ENCODE data around the gene TSPAN5. TPM values are rescaled to one million over a fixed set of nuclear protein-coding genes. Genes with fewer than 3 reads are reported as not detected.
"Not testable (repeated sequence)": the region's sequence is repeated elsewhere in the genome, so short reads cannot be mapped to it uniquely, and the experiment has no call there.

The TSPAN5 gene
- total RNA-seq, 1 donor from 2014 or later, result 1.6 TPM

GRCh38 chr4:98482503-98482846 lies 175.9 kb downstream of the TSPAN5 start:
- peaks cover 20% of the 10 kb centered on the region for H3K4me1 Mint-ChIP-seq
- H3K9me3 Mint-ChIP-seq, result no peaks in the 10 kb centered on the region
- TF ChIP-seq CTCF (IDR thresholded peaks at IDR 0.05), result no peak
- no peak overlapping the region for H3K4me3 Mint-ChIP-seq
- ChIA-PET POLR2A (no interaction called here), CTCF (interaction anchor here (0.7 to 0.9 kb wide), 2 partner anchors 15 to 573 kb away, joined by 3 to 4 read pairs; no protein-coding TSS in a partner anchor)
- DNase-seq, result no peak
- ATAC-seq (ENCODE audit: low read depth), result peak; percentile 18
- intact Hi-C loops (cut with micrococcal nuclease), result no loop called here
- peak overlapping the region; percentile 25 for H3K27ac Mint-ChIP-seq
- H3K36me3 Mint-ChIP-seq (ENCODE audit: low read depth), result peaks cover 2% of the 10 kb centered on the region
- H3K27me3 Mint-ChIP-seq, result no peaks in the 10 kb centered on the region

- POLR2A ChIA-PET, result no interaction called here
- CTCF ChIA-PET, result interaction anchor here (1.7 kb wide), 1 partner anchor 14 kb away, joined by 8 read pairs; no protein-coding TSS in a partner anchor
- H3K4me3 Mint-ChIP-seq, result no peak overlapping the region
- no peak overlapping the region for H3K27ac Mint-ChIP-seq
- H3K4me1 Mint-ChIP-seq, result peaks cover 20% of the 10 kb centered on the region
- peaks cover 4% of the 10 kb centered on the region for H3K36me3 Mint-ChIP-seq (ENCODE audit: low read depth)
- H3K27me3 Mint-ChIP-seq, result no peaks in the 10 kb centered on the region
- no peak for TF ChIP-seq CTCF (IDR thresholded peaks at IDR 0.05)
- intact Hi-C loops (cut with micrococcal nuclease), result no loop called here
- ATAC-seq (ENCODE audit: low read depth), result no peak
- no peaks in the 10 kb centered on the region for H3K9me3 Mint-ChIP-seq
- no peak for DNase-seq
Measured at GRCh38 chr4:98481167-98481566, 177.2 kb downstream of the TSPAN5 start.

- DNase-seq (no peak), ATAC-seq (ENCODE audit: low read depth) (no peak)
- ChIA-PET POLR2A (no interaction called here), CTCF (interaction anchor here (1.7 kb wide), 1 partner anchor 13 kb away, joined by 8 read pairs; no protein-coding TSS in a partner anchor)
- H3K9me3 Mint-ChIP-seq, result no peaks in the 10 kb centered on the region
- H3K4me1 Mint-ChIP-seq, result peaks cover 20% of the 10 kb centered on the region
- no peak overlapping the region for H3K4me3 Mint-ChIP-seq
- intact Hi-C loops (cut with micrococcal nuclease), result no loop called here
- TF ChIP-seq CTCF (IDR thresholded peaks at IDR 0.05), result no peak
- no peaks in the 10 kb centered on the region for H3K27me3 Mint-ChIP-seq
- H3K27ac Mint-ChIP-seq, result no peak overlapping the region
- H3K36me3 Mint-ChIP-seq (ENCODE audit: low read depth), result peaks cover 6% of the 10 kb centered on the region
Measured at GRCh38 chr4:98480535-98480934, 177.9 kb downstream of the TSPAN5 start.

GRCh38 chr4:98479590-98479989 lies 178.8 kb downstream of the TSPAN5 start:
- not testable (repeated sequence) for DNase-seq; ATAC-seq (ENCODE audit: low read depth)

GRCh38 chr4:98476891-98477290 lies 181.5 kb downstream of the TSPAN5 start:
- intact Hi-C loops (cut with micrococcal nuclease), result no loop called here
- peaks cover 8% of the 10 kb centered on the region for H3K36me3 Mint-ChIP-seq (ENCODE audit: low read depth)
- no peak for ATAC-seq (ENCODE audit: low read depth)
- no peaks in the 10 kb centered on the region for H3K27me3 Mint-ChIP-seq
- no peak overlapping the region for H3K27ac Mint-ChIP-seq
- ChIA-PET POLR2A (no interaction called here), CTCF (interaction anchor here (1.9 kb wide), 1 partner anchor 9 kb away, joined by 6 read pairs; no protein-coding TSS in a partner anchor)
- no peak for TF ChIP-seq CTCF (IDR thresholded peaks at IDR 0.05)
- no peaks in the 10 kb centered on the region for H3K9me3 Mint-ChIP-seq
- H3K4me3 Mint-ChIP-seq, result no peak overlapping the region
- H3K4me1 Mint-ChIP-seq, result peaks cover under 1% of the 10 kb centered on the region
- no peak for DNase-seq

More at GRCh38 chr4:98479590-98479989, 178.8 kb downstream of the TSPAN5 start:
- CTCF ChIA-PET; H3K9me3 Mint-ChIP-seq; POLR2A ChIA-PET; H3K4me3 Mint-ChIP-seq; H3K27ac Mint-ChIP-seq; H3K36me3 Mint-ChIP-seq (ENCODE audit: low read depth); intact Hi-C loops (cut with micrococcal nuclease); H3K27me3 Mint-ChIP-seq: not testable (repeated sequence)
- H3K4me1 Mint-ChIP-seq, result peaks cover 20% of the 10 kb centered on the region

- no peaks in the 10 kb centered on the region for H3K9me3 Mint-ChIP-seq
- no peaks in the 10 kb centered on the region for H3K4me1 Mint-ChIP-seq
- H3K4me3 Mint-ChIP-seq, result no peak overlapping the region
- DNase-seq, result no peak
- H3K27ac Mint-ChIP-seq, result no peak overlapping the region
- intact Hi-C loops (cut with micrococcal nuclease), result no loop called here
- peaks cover 8% of the 10 kb centered on the region for H3K36me3 Mint-ChIP-seq (ENCODE audit: low read depth)
- no peak for TF ChIP-seq CTCF (IDR thresholded peaks at IDR 0.05)
- no peak for ATAC-seq (ENCODE audit: low read depth)
- ChIA-PET CTCF (no interaction called here), POLR2A (no interaction called here)
- H3K27me3 Mint-ChIP-seq, result no peaks in the 10 kb centered on the region
Measured at GRCh38 chr4:98474408-98474844, 184.0 kb downstream of the TSPAN5 start.
